Right lobe of liver (tissue), 6 donors: ENCODE measurements around the gene CES4A. TPM values are rescaled to one million over a fixed set of nuclear protein-coding genes. Genes with fewer than 3 reads are reported as not detected.

ENCODE experiments used
- ATAC-seq, 4 donors: fragments of 200-7000 bp; cut with Tn5 transposase; one replicate each; pipeline ENCODE4 v1.9.1; 2020; ENCODE audit warnings: mild to moderate bottlenecking in 4 of 4, moderate library complexity in 4 of 4
- DNase-seq, 3 donors: peaks; one replicate each; pipeline ENCODE4 v3.0.0-alpha.2; 2020
- H3K27ac ChIP-seq, 3 donors: fragments of 200-600 bp; one replicate each; pipeline ENCODE4 v1.8.0; 2022
- H3K27me3 ChIP-seq, 2 donors: fragments of 200-600 bp; one replicate each; pipeline ENCODE4 v1.8.0; 2022
- H3K36me3 ChIP-seq, 4 donors: fragments of 200-600 bp; sonication (generic) in 1 of 4; one replicate each; pipeline versions ENCODE4 v1.5.1 to v1.8.0; 2017 to 2022; ENCODE audit warnings: control low read depth in 1 of 4
- H3K4me1 ChIP-seq, 4 donors: fragments of 200-600 bp; sonication (generic) in 1 of 4; one replicate each; pipeline versions ENCODE4 v1.5.1 to v1.8.0; 2017 to 2022; ENCODE audit warnings: control low read depth in 1 of 4
- H3K4me3 ChIP-seq, 3 donors: fragments of 200-600 bp; one replicate each; pipeline ENCODE4 v1.8.0; 2022
- H3K9me3 ChIP-seq, 4 donors: fragments of 200-600 bp; sonication (generic) in 1 of 4; one replicate each; pipeline versions ENCODE4 v1.5.1 to v1.8.0; 2017 to 2022; ENCODE audit warnings: control low read depth in 1 of 4
- POLR2A ChIP-seq: fragments of 450-650 bp; IDR thresholded peaks from one replicate; pipeline ENCODE4 v1.6.1; 2017; ENCODE audit warnings: antibody characterized with exemption, mild to moderate bottlenecking
- WGBS: methylation state at CpG from one replicate; pipeline ENCODE4 v1.1.6; 2018; ENCODE audit warnings: low coverage, low lambda C conversion rate; ENCODE audit not compliant: insufficient coverage; ENCODE audit errors: missing lambda C conversion rate; 5-methylcytosine and 5-hydroxymethylcytosine counted together
- intact Hi-C, 2 donors: fragments of 100-400 bp; cut with DNase I; formaldehyde crosslinking; loops; one replicate each; pipeline versions ENCODE4 v1.11.2 to v1.14.1; 2022
- total RNA-seq, 6 experiments: library from RNA; depleted of rRNA in 2 of 6; stranded (reverse); fragments of >200 nt in 2 of 6; fragmentation: NEBNext Ultra II Directional in 3 of 6; extraction: Animal tissue kit (Norgen Biotek cat#: 25700) in 3 of 6; gene quantifications; one replicate each; pipeline versions ENCODE4 v1.1.0 to v1.2.4, GENCODE V29; 2016 to 2023
- TF ChIP-seq, protein P1 (sequence below), 4 donors: fragments of 200-600 bp in 3 of 4; fragments of 450-650 bp in 1 of 4; IDR thresholded peaks; one replicate each; pipeline versions ENCODE4 v1.5.1 to v1.8.0; 2016 to 2022; ENCODE audit warnings: antibody characterized with exemption in 4 of 4, mild to moderate bottlenecking in 2 of 4
- donor health status: DM: no; HTN: yes; CAD: no.
- donor health status: DM: no; HTN: no; CAD: no.
- donor health status: DM: no; HTN: no; CAD: no.
- donor health status: DM: no; HTN: yes; CAD: no.
- donor health status: DM: no; HTN: yes; CAD: no.

CES4A gene
- total RNA-seq, 6 experiments from 2014 or later = 5.2 to 54.7 (median 15.3) TPM

DNA sequence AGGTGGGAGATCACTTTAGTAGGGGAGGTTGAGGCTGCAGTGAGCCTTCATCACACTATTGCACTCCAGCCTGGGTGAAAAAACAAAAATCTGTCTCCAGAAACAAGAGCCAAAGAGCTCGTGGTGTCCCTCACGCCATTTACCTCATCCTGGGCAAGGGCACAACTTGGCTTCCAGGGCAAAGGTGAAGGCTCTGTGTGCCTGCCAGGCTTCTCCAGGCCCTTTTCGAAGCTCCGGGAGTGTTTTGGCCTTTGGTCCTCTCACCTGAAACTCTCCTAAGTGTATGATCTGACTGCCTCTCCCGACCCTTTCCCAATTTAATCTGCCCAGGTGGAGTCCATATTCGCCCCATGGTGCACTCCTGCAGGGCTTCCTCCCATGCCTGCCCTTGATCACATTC lies 38.9 kb upstream of the CES4A start:
- H3K36me3 ChIP-seq = no peaks in the 10 kb centered on the region
- ATAC-seq = peak; percentile 56 to 69 (median 58)
- H3K27me3 ChIP-seq = no peaks in the 10 kb centered on the region
- DNase-seq = peak in 2 of 3 donors; percentile 78
- H3K9me3 ChIP-seq = no peaks in the 10 kb centered on the region
- peak overlapping the region; percentile 54 to 83 (median 77) for H3K27ac ChIP-seq
- H3K4me3 ChIP-seq = no peak overlapping the region
- intact Hi-C loops = no loop called here
- peaks cover 0 to 23% (median 11%) of the 10 kb centered on the region in 4 donors for H3K4me1 ChIP-seq
- WGBS = 56% methylated on average over 4 of the region's 6 CpGs
- TF ChIP-seq, protein P1, sequence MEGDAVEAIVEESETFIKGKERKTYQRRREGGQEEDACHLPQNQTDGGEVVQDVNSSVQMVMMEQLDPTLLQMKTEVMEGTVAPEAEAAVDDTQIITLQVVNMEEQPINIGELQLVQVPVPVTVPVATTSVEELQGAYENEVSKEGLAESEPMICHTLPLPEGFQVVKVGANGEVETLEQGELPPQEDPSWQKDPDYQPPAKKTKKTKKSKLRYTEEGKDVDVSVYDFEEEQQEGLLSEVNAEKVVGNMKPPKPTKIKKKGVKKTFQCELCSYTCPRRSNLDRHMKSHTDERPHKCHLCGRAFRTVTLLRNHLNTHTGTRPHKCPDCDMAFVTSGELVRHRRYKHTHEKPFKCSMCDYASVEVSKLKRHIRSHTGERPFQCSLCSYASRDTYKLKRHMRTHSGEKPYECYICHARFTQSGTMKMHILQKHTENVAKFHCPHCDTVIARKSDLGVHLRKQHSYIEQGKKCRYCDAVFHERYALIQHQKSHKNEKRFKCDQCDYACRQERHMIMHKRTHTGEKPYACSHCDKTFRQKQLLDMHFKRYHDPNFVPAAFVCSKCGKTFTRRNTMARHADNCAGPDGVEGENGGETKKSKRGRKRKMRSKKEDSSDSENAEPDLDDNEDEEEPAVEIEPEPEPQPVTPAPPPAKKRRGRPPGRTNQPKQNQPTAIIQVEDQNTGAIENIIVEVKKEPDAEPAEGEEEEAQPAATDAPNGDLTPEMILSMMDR (IDR thresholded peaks at IDR 0.05) = no peak
- no peak for TF ChIP-seq POLR2A

DNA sequence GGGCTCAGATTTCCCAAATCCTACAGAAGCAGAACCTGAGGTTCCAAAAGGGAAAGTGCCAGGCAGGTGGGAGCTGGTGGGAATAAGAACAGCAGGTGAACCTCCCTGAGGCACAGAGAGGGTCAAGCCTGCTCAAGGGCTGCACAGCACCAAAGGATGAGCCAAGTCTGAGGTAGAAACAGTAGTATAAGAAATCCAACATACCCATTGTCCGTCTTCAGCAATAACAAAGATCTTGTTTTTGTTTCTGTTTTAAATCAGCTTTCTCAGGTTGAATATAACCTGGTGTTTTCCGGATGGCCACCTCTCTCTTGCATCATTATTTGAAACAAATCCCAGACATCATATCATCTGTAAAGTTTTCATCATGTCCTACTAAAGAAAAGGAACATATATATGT lies 38.0 kb upstream of the CES4A start:
- Histone ChIP-seq H3K36me3 (no peaks in the 10 kb centered on the region), H3K27ac (peak overlapping the region in 1 of 3 donors; percentile 83), H3K4me1 (peaks cover 0 to 33% (median 15%) of the 10 kb centered on the region in 4 donors), H3K4me3 (no peak overlapping the region), H3K9me3 (no peaks in the 10 kb centered on the region), H3K27me3 (no peaks in the 10 kb centered on the region)
- intact Hi-C loops = no loop called here
- DNase-seq (no peak), ATAC-seq (no peak)
- TF ChIP-seq POLR2A = no peak
- TF ChIP-seq, protein P1 (IDR thresholded peaks at IDR 0.05) = no peak
- 34% methylated on average over 2 of the region's 2 CpGs for WGBS

DNA sequence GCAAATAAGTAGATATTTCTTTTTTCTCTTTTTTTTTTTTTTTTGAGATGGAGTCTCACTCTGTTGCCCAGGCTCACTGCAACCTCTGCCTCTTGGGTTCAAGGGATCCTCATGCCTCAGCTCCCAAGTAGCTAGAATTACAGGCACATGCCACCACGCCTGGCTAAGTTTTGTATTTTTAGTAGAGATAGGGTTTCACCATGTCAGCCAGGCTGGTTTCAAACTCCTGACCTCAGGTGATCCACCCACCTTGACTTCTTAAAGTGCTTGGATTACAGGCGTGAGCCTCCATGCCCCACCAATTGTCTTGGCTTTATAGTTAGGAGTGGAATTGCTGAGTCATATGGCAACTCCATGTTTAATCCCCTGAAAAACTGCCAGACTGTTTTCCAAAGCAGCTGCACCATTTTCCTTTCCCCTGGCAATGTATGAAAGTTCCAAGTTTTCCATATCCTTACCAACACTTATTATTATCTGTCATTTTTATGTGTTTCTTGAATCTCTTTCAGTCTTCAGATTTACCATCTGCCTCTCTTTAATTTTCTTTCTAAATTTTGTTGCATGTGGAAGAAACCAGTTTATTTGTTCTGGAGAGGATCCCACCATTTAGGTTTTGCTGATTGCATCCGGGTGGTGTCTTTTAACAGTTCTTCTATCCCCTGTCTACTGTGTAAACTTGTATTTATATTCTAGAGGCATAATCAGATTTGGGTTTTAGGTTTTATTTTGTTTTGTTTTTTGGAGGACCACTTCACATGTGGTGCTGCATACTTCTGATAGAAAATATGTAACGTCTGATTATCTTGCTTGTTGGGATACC lies 37.2 kb upstream of the CES4A start:
- H3K4me3 ChIP-seq = no peak overlapping the region
- no peaks in the 10 kb centered on the region for H3K36me3 ChIP-seq
- WGBS = 90% methylated on average over 4 of the region's 4 CpGs
- ATAC-seq (no peak), DNase-seq (no peak)
- no peak overlapping the region for H3K27ac ChIP-seq
- H3K4me1 ChIP-seq = peaks cover 0 to 37% (median 18%) of the 10 kb centered on the region in 4 donors
- intact Hi-C loops = no loop called here
- H3K9me3 ChIP-seq = no peaks in the 10 kb centered on the region
- no peak for TF ChIP-seq POLR2A
- TF ChIP-seq, protein P1 (IDR thresholded peaks at IDR 0.05) = no peak
- H3K27me3 ChIP-seq = no peaks in the 10 kb centered on the region

DNA sequence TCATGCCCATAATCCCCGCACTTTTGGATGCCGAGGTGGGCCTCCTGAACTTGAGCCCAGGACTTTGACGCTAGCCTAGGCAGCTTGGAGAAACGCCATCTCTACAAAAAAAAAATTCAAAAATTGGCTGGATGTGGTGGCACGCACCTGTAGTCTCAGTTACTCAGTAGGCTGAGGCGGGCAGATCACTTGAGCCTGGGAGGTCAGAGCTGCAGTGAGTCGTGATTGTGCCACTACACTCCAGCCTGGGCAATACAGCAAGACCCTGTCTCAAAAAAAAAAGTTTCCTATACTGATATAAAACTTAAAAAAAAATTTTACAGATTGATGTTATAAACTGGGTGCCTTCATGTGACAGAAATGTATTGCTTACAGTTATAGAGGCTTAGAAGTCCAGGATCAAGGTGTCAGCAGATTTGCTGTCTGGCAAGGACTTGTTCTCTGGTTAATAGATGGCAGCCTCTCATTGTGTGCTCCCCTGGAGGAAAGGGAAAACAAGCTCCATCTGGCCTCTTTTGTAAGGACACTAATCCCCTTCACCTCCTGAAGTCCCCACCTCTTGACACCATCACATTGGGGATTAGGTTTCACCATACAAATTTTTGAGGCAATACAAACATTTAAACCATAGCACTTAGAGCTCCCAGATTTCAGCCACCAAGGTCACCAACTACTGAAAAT lies 35.8 kb upstream of the CES4A start:
- intact Hi-C loops = no loop called here
- Histone ChIP-seq H3K4me3 (no peak overlapping the region), H3K27ac (no peak overlapping the region), H3K27me3 (no peaks in the 10 kb centered on the region), H3K4me1 (peaks cover 0 to 44% (median 20%) of the 10 kb centered on the region in 4 donors), H3K9me3 (no peaks in the 10 kb centered on the region), H3K36me3 (no peaks in the 10 kb centered on the region)
- no peak for TF ChIP-seq POLR2A
- TF ChIP-seq, protein P1 (IDR thresholded peaks at IDR 0.05) = no peak
- ATAC-seq = no peak
- DNase-seq = no peak
- WGBS = 79% methylated on average over 7 of the region's 7 CpGs
